Tibial artery (tissue), 4 donors: ENCODE measurements around the gene DBN1.

Source experiments
- DNase-seq, 2 donors: peaks; one replicate each; pipeline ENCODE4 v3.0.0-alpha.2; 2019
- H3K27ac ChIP-seq, 2 donors: fragments of 200-600 bp; sonication (generic) in 1 of 2; 1 replicate in 1 of 2; 2 replicates in 1 of 2; pipeline ENCODE4 v1.5.1; 2018 to 2019; ENCODE audit warnings: mild to moderate bottlenecking in 1 of 2
- H3K27me3 ChIP-seq, 2 donors: fragments of 200-600 bp; sonication (generic) in 1 of 2; one replicate each; pipeline versions ENCODE4 v1.5.1 to v1.6.0; 2016 to 2019
- H3K36me3 ChIP-seq, 3 donors: fragments of 200-600 bp; sonication (generic) in 2 of 3; one replicate each; pipeline ENCODE4 v1.5.1; 2016 to 2019; ENCODE audit warnings: mild to moderate bottlenecking in 2 of 3
- H3K4me1 ChIP-seq, 4 donors: fragments of 200-600 bp; sonication (generic) in 2 of 4; 1 replicate in 3 of 4; 2 replicates in 1 of 4; pipeline ENCODE4 v1.5.1; 2016 to 2019
- H3K4me3 ChIP-seq, 2 donors: fragments of 200-600 bp; sonication (generic) in 1 of 2; 1 replicate in 1 of 2; 2 replicates in 1 of 2; pipeline ENCODE4 v1.5.1; 2018 to 2019; ENCODE audit warnings: mild to moderate bottlenecking in 2 of 2
- H3K9me3 ChIP-seq, 3 donors: fragments of 200-600 bp; sonication (generic) in 1 of 3; one replicate each; pipeline ENCODE4 v1.5.1; 2016 to 2019
- CTCF ChIP-seq, 2 experiments: fragments of 200-600 bp in 1 of 2; fragments of 450-650 bp in 1 of 2; IDR thresholded peaks; one replicate each; pipeline ENCODE4 v1.5.1; 2017 to 2019; ENCODE audit warnings: antibody characterized with exemption in 2 of 2, mild to moderate bottlenecking in 1 of 2, moderate library complexity in 1 of 2
- intact Hi-C: fragments of 100-400 bp; cut with DNase I; formaldehyde crosslinking; loops from one replicate; pipeline ENCODE4 v1.15.0; 2023; ENCODE audit warnings: low total_unique reads

The DBN1 gene

GRCh38 chr5:177473443-177474001 lies at the start of gene DBN1:
Gene DBN1 (minus strand): TSS chr5:177473634. CDS start chr5:177473521, 113 bp downstream.
- H3K36me3 ChIP-seq = peaks cover 0 to 5% (median 0%) of the 10 kb centered on the region in 3 donors
- peaks cover 0 to 88% (median 72%) of the 10 kb centered on the region in 4 donors for H3K4me1 ChIP-seq
- peak within 1 kb of the TSS; percentile 85 to 94 for H3K4me3 ChIP-seq
- DNase-seq = peak in 1 of 2 donors; percentile 80
- H3K27ac ChIP-seq = peak within 1 kb of the TSS; percentile 91 to 100
- no peaks in the 10 kb centered on the region for H3K9me3 ChIP-seq
- intact Hi-C loops = no loop called here
- H3K27me3 ChIP-seq = no peaks in the 10 kb centered on the region
- no peak for TF ChIP-seq CTCF (IDR thresholded peaks at IDR 0.05)

GRCh38 chr5:177520916-177521513 lies 47.6 kb upstream of the DBN1 start:
- Histone ChIP-seq H3K36me3 (peaks cover 43 to 69% (median 60%) of the 10 kb centered on the region in 3 donors), H3K4me3 (no peak overlapping the region), H3K27me3 (no peaks in the 10 kb centered on the region), H3K27ac (no peak overlapping the region), H3K9me3 (no peaks in the 10 kb centered on the region), H3K4me1 (peaks cover 0 to 8% (median 5%) of the 10 kb centered on the region in 4 donors)
- TF ChIP-seq CTCF (IDR thresholded peaks at IDR 0.05) = no peak
- intact Hi-C loops = no loop called here
- DNase-seq = no peak

- Histone ChIP-seq H3K9me3 (no peaks in the 10 kb centered on the region), H3K4me3 (no peak overlapping the region), H3K27ac (no peak overlapping the region), H3K4me1 (peaks cover 0 to 16% (median 12%) of the 10 kb centered on the region in 4 donors), H3K36me3 (peaks cover 39 to 66% (median 53%) of the 10 kb centered on the region in 3 donors), H3K27me3 (no peaks in the 10 kb centered on the region)
- DNase-seq = no peak
- intact Hi-C loops = no loop called here
- no peak for TF ChIP-seq CTCF (IDR thresholded peaks at IDR 0.05)
These were observed 46.8 kb upstream of the DBN1 start for GRCh38 chr5:177520271-177520670.

GRCh38 chr5:177519463-177520235 lies 46.2 kb upstream of the DBN1 start:
- Histone ChIP-seq H3K36me3 (peaks cover 32 to 66% (median 52%) of the 10 kb centered on the region in 3 donors), H3K9me3 (no peaks in the 10 kb centered on the region), H3K27ac (no peak overlapping the region), H3K4me3 (no peak overlapping the region), H3K4me1 (peaks cover 0 to 17% (median 15%) of the 10 kb centered on the region in 4 donors), H3K27me3 (no peaks in the 10 kb centered on the region)
- intact Hi-C loops = no loop called here
- DNase-seq = no peak
- TF ChIP-seq CTCF (IDR thresholded peaks at IDR 0.05) = no peak

- intact Hi-C loops = no loop called here
- Histone ChIP-seq H3K4me1 (peaks cover 0 to 19% (median 15%) of the 10 kb centered on the region in 4 donors), H3K4me3 (peak within 1 kb of the TSS; percentile 65 to 89), H3K36me3 (peaks cover 45 to 66% (median 59%) of the 10 kb centered on the region in 3 donors), H3K9me3 (no peaks in the 10 kb centered on the region), H3K27ac (peak within 1 kb of the TSS; percentile 76 to 86), H3K27me3 (no peaks in the 10 kb centered on the region)
- TF ChIP-seq CTCF (IDR thresholded peaks at IDR 0.05) = peak in 1 of 2 experiments; percentile 20
- peak; percentile 97 to 99 for DNase-seq
These were observed 43.5 kb upstream of the DBN1 start, which contains the start of gene DDX41 for GRCh38 chr5:177516601-177517568. Gene DDX41 (minus strand): TSS chr5:177516961. CDS start chr5:177516945, 16 bp downstream.
